ENCODE results near the gene CACNA1D. TPM values are rescaled to one million over a fixed set of nuclear protein-coding genes. Genes with fewer than 3 reads are reported as not detected.
"Not testable (repeated sequence)": the region's sequence is repeated elsewhere in the genome, so short reads cannot be mapped to it uniquely, and the experiment has no call there.

CACNA1D gene
- 10 to 100 TPM in 3 of 4 donors, 1 to 10 TPM in 1; 5.7 to 38.2 (median 20.0) TPM for total RNA-seq

DNA sequence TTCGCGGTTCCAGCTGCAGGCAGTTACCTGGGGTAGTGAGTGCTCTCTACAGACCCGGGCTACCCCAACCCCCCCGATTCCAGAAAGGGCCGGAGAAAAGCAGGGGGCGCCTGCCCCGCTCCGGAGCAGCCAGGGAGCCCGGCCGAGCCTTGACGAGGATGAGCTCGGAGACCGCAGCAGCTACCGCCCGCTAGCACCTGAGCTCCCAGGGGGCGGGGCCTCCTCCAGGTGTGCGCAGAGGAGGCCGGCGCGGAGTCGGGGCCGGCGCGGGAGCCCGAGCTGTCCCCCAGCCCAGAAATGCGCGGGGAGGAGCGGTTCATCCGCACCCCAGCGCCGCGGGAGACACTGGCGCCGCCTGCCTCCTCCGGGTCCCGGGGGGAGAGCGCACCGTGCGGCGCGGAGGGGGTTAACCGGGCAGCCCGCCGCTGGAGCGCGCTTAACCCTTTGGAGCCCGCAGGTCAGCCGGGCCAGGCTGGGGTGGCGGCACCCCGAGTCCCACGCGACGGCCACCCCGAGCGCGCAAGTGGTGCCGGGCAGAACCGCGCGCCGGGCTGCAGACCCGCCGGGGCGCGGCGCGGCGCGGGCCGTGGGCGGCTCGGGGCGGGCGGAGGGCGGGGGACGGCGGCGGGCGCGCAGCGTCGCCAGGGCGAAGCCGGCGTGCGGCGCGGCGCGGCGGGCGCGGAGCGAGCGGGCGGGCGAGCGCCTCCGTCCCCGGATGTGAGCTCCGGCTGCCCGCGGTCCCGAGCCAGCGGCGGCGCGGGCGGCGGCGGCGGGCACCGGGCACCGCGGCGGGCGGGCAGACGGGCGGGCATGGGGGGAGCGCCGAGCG lies at the start of gene CACNA1D:
Gene CACNA1D (plus strand): TSS at position 649 of the 829 bp plus-strand sequence. CDS start 556 bp downstream, outside the sequence.
- WGBS, 2 donors: 0 to 1% methylated on average over 17 to 49 of the region's 122 CpGs
- H3K9me3 ChIP-seq: no peaks in the 10 kb centered on the region
- DNase-seq (ENCODE audit: low spot score in 2 of 2): no peak
- peaks cover 0 to 55% (median 26%) of the 10 kb centered on the region in 4 donors for H3K4me1 ChIP-seq
- peak within 1 kb of the TSS; percentile 68 to 84 (median 80) for H3K27ac ChIP-seq
- TF ChIP-seq, protein P1, sequence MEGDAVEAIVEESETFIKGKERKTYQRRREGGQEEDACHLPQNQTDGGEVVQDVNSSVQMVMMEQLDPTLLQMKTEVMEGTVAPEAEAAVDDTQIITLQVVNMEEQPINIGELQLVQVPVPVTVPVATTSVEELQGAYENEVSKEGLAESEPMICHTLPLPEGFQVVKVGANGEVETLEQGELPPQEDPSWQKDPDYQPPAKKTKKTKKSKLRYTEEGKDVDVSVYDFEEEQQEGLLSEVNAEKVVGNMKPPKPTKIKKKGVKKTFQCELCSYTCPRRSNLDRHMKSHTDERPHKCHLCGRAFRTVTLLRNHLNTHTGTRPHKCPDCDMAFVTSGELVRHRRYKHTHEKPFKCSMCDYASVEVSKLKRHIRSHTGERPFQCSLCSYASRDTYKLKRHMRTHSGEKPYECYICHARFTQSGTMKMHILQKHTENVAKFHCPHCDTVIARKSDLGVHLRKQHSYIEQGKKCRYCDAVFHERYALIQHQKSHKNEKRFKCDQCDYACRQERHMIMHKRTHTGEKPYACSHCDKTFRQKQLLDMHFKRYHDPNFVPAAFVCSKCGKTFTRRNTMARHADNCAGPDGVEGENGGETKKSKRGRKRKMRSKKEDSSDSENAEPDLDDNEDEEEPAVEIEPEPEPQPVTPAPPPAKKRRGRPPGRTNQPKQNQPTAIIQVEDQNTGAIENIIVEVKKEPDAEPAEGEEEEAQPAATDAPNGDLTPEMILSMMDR (IDR thresholded peaks at IDR 0.05): no peak
- TF ChIP-seq POLR2A (IDR thresholded peaks at IDR 0.05) (no peak), EP300 (IDR thresholded peaks at IDR 0.05) (no peak)
- peaks cover 0 to 20% of the 10 kb centered on the region in 2 donors for H3K27me3 ChIP-seq
- H3K36me3 ChIP-seq: no peaks in the 10 kb centered on the region
- H3K4me3 ChIP-seq: peak within 1 kb of the TSS; percentile 44 to 65 (median 56)

DNA sequence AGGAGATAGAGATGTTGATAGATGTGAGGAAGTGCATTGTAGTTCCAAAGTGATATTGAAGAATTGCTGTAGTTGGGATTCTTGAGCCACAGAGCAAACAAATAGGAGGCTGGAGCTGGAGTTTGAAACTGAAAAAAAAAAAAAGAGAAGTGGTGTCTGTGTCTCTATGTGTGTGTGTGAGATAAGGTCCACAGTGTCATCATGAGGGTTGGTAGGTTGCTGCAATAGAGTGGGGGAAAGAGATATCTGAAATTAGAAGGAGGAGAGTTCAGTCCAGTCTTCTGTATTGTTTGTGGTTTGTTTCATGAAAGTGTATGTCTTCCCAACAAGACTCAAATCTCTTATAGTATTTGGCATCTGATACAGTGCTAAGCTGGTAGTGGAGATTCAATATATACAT lies 37.3 kb upstream of the CACNA1D start:
- DNase-seq (ENCODE audit: low spot score in 2 of 2): no peak
- TF ChIP-seq EP300 (IDR thresholded peaks at IDR 0.05) (no peak), POLR2A (IDR thresholded peaks at IDR 0.05) (no peak)
- TF ChIP-seq, protein P1 (IDR thresholded peaks at IDR 0.05): no peak
- H3K4me3 ChIP-seq: no peak overlapping the region
- H3K27me3 ChIP-seq: no peaks in the 10 kb centered on the region
- H3K9me3 ChIP-seq: no peaks in the 10 kb centered on the region
- H3K36me3 ChIP-seq: no peaks in the 10 kb centered on the region
- no peaks in the 10 kb centered on the region for H3K4me1 ChIP-seq
- no peak overlapping the region for H3K27ac ChIP-seq

DNA sequence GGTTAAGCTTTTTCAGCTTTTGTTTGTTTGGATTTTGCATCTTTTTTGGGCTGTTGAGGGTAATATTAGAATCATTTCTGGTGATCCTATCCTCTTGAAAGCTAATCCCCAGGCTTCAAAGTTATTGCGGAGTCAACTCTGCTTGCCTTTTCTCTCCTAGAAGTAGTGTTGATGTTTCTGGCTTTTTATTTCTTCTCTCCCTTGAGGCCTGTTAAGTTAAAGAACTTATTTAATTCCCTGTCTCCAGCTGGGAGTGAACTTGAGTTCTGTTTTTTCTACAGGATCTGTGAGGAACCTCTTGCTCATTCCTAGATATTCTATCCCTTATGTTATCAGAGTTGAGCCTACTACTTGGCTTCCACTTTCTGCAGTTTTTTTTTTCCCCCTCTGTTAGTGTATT lies 34.1 kb upstream of the CACNA1D start:
- TF ChIP-seq, protein P1 (IDR thresholded peaks at IDR 0.05): no peak
- no peak for TF ChIP-seq POLR2A (IDR thresholded peaks at IDR 0.05)
- no peak for TF ChIP-seq EP300 (IDR thresholded peaks at IDR 0.05)
- no peak overlapping the region for H3K27ac ChIP-seq
- no peaks in the 10 kb centered on the region for H3K36me3 ChIP-seq
- no peaks in the 10 kb centered on the region for H3K4me1 ChIP-seq
- no peak for DNase-seq (ENCODE audit: low spot score in 2 of 2)
- H3K4me3 ChIP-seq: no peak overlapping the region
- 62 to 73% methylated on average over 1 of the region's 1 CpG for WGBS, 2 donors
- H3K9me3 ChIP-seq: peaks cover 0 to 4% (median 0%) of the 10 kb centered on the region in 4 donors
- no peaks in the 10 kb centered on the region for H3K27me3 ChIP-seq

DNA sequence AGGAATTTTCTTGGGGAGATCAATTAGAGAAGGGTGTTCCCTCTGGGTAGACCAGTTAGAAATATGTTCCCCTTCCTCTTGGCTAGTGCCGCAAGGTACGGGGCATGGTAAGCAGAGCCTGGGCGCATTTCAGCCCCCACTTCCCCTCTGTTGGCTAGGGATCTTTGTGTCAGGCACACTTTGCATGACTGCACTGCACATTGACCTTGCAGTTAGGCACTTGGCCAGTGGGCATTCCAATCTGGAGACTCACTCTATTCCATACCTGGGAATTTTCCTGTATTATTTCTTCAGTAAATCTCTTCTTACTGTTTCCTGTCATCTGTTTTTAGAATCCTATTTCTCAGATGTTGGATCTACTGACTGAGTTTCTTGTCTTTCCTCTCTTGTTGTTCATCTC lies 30.0 kb upstream of the CACNA1D start:
- Histone ChIP-seq H3K9me3 (peaks cover 0 to 8% (median 0%) of the 10 kb centered on the region in 4 donors), H3K4me1 (no peaks in the 10 kb centered on the region), H3K27ac (no peak overlapping the region), H3K27me3 (no peaks in the 10 kb centered on the region), H3K36me3 (no peaks in the 10 kb centered on the region), H3K4me3 (no peak overlapping the region)
- no peak for DNase-seq (ENCODE audit: low spot score in 2 of 2)
- no peak for TF ChIP-seq POLR2A (IDR thresholded peaks at IDR 0.05)
- 92% methylated on average over 3 of the region's 3 CpGs for WGBS, 2 donors

DNA sequence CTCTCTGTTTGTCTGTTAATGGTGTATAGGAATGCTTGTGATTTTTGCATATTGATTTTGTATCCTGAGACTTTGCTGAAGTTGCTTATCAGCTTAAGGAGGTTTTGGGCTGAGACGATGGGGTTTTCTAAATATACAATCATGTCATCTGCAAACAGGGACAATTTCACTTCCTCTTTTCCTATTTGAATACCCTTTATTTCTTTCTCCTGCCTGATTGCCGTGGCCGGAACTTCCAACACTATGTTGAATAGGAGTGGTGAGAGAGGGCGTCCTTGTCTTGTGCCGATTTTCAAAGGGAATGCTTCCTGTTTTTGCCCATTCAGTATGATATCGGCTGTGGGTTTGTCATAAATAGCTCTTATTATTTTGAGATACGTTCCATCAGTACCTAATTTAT lies 24.7 kb upstream of the CACNA1D start:
- H3K4me1 ChIP-seq; H3K27ac ChIP-seq; H3K36me3 ChIP-seq; H3K9me3 ChIP-seq; H3K27me3 ChIP-seq; DNase-seq (ENCODE audit: low spot score in 2 of 2); H3K4me3 ChIP-seq: not testable (repeated sequence)
- WGBS, 2 donors: 77 to 79% methylated on average over 7 of the region's 7 CpGs

DNA sequence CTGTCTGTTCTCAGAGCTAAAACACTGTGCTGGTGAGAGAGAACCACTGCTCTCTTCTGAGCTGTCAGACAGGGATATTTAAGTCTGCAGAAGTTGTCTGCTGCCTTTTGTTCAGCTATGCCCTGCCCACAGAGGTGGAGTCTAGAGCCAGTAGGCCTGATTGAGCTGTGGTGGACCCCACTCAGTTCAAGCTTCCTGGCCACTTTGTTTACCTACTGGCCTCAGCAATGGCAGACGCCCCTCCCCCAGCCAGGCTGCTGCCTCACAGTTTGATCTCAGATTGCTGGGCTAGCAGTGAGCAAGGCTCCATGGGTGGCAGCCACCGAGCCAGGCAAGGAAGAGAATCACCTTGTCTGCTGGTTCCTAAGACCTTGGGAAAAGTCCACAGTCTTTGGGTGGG lies 21.0 kb upstream of the CACNA1D start:
- DNase-seq (ENCODE audit: low spot score in 2 of 2): no peak
- no peaks in the 10 kb centered on the region for H3K36me3 ChIP-seq
- no peak overlapping the region for H3K4me3 ChIP-seq
- TF ChIP-seq, protein P1 (IDR thresholded peaks at IDR 0.05): no peak
- TF ChIP-seq POLR2A (IDR thresholded peaks at IDR 0.05) (no peak), EP300 (IDR thresholded peaks at IDR 0.05) (no peak)
- H3K9me3 ChIP-seq: peaks cover 0 to 5% (median 0%) of the 10 kb centered on the region in 4 donors
- WGBS, 2 donors: 55 to 100% methylated on average over 1 to 2 of the region's 2 CpGs
- H3K27me3 ChIP-seq: no peaks in the 10 kb centered on the region
- H3K4me1 ChIP-seq: peaks cover 0 to 11% (median 0%) of the 10 kb centered on the region in 4 donors
- H3K27ac ChIP-seq: no peak overlapping the region

DNA sequence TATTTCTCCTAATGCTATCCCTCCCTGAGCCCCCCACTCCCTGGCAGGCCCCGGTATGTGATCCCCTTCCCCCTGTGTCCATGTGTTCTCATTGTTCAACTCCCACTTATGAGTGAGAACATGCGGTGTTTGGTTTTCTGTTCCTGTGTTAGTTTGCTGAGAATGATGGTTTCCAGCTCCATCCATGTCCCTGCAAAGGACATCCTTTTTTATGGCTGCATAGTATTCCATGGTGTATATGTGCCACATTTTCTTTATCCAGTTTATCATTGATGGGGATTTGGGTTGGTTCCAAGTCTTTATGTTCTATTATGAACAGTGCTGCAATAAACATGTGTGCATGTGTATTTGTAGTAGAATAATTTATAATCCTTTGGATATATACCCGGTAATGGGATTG lies 18.0 kb upstream of the CACNA1D start:
- H3K9me3 ChIP-seq; H3K27ac ChIP-seq; H3K36me3 ChIP-seq; H3K27me3 ChIP-seq; DNase-seq (ENCODE audit: low spot score in 2 of 2); H3K4me3 ChIP-seq: not testable (repeated sequence)
- peaks cover 0 to 18% (median 3%) of the 10 kb centered on the region in 4 donors for H3K4me1 ChIP-seq
- 68 to 93% methylated on average over 3 of the region's 3 CpGs for WGBS, 2 donors

DNA sequence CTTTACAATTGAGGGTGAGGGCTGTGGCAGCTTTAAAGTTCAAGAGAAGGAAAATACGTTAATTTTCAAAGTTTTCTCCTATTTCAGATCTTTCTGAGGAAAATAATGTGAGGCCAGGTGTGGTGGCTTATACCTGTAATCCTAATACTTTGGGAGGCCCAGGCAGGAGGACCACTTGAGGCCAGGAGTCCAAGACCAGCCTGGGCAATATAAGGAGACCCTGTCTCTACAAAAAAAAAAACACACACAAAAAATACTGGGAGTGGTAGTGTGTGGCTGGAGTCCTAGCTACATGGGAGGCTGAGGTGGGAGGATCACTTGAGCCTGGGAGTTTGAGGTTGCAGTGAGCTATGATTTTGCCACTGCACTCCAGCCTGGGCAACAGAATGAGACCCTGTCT lies 16.7 kb upstream of the CACNA1D start:
- H3K9me3 ChIP-seq; H3K4me3 ChIP-seq; H3K27ac ChIP-seq; DNase-seq (ENCODE audit: low spot score in 2 of 2); H3K36me3 ChIP-seq; H3K27me3 ChIP-seq: not testable (repeated sequence)
- H3K4me1 ChIP-seq: peaks cover 0 to 18% (median 3%) of the 10 kb centered on the region in 4 donors
- WGBS, 2 donors: 79 to 82% methylated on average over 1 of the region's 1 CpG
